CD14-positive monocyte (primary cell): ENCODE data around the gene CDH5. TPM values are rescaled to one million over a fixed set of nuclear protein-coding genes. Genes with fewer than 3 reads are reported as not detected.

Experiments used
- DNase-seq, 3 donors: peaks; one replicate each; pipeline ENCODE4 v3.0.0-alpha.2; 2011 to 2022
- H2AFZ ChIP-seq: 2 replicates; pipeline ENCODE4 v1.6.0; 2012; ENCODE audit warnings: mild to moderate bottlenecking, low read depth, low read length, inconsistent platforms; ENCODE audit not compliant: insufficient read depth, poor library complexity, severe bottlenecking
- H3K27ac ChIP-seq, 2 donors: 1 replicate in 1 of 2; 2 replicates in 1 of 2; pipeline ENCODE4 v1.5.1; 2012 to 2013; ENCODE audit warnings: low read length in 2 of 2, control low read depth in 1 of 2, inconsistent platforms in 1 of 2, low read depth in 1 of 2, mild to moderate bottlenecking in 1 of 2
- H3K27me3 ChIP-seq, 2 donors: one replicate each; pipeline versions ENCODE4 v1.6.0 to v1.6.1; 2011 to 2013; ENCODE audit warnings: low read length in 2 of 2; ENCODE audit not compliant: control insufficient read depth in 2 of 2, insufficient read depth in 2 of 2
- H3K36me3 ChIP-seq, 2 donors: replicated peaks in 1 of 2; 1 replicate in 1 of 2; 2 replicates in 1 of 2; pipeline versions ENCODE4 v1.5.1 to v1.6.1; 2012 to 2013; ENCODE audit warnings: low read length in 2 of 2, control low read depth in 1 of 2, inconsistent platforms in 1 of 2, mild to moderate bottlenecking in 1 of 2; ENCODE audit not compliant: insufficient read depth in 2 of 2, control insufficient read depth in 1 of 2
- H3K4me1 ChIP-seq, 2 donors: 1 replicate in 1 of 2; 2 replicates in 1 of 2; pipeline versions ENCODE4 v1.5.1 to v1.6.1; 2012 to 2013; ENCODE audit warnings: low read length in 2 of 2, control low read depth in 1 of 2, inconsistent platforms in 1 of 2, mild to moderate bottlenecking in 1 of 2, moderate library complexity in 1 of 2; ENCODE audit not compliant: insufficient read depth in 2 of 2, control insufficient read depth in 1 of 2
- H3K4me2 ChIP-seq: replicated peaks from 2 replicates; pipeline ENCODE3; 2012; ENCODE audit warnings: low read length, moderate library complexity, mild to moderate bottlenecking; ENCODE audit not compliant: poor library complexity, severe bottlenecking; ENCODE audit errors: extremely low read depth
- H3K4me3 ChIP-seq, 3 experiments: fragments of 200-600 bp in 1 of 3; sonication (generic) in 1 of 3; replicated peaks in 1 of 3; 1 replicate in 2 of 3; 2 replicates in 1 of 3; pipeline ENCODE4 v1.5.1; 2011 to 2013; ENCODE audit warnings: low read length in 3 of 3, mild to moderate bottlenecking in 3 of 3, control low read depth in 2 of 3, low read depth in 2 of 3, inconsistent platforms in 1 of 3, moderate library complexity in 1 of 3
- H3K79me2 ChIP-seq: 2 replicates; pipeline ENCODE4 v1.6.0; 2012; ENCODE audit warnings: mild to moderate bottlenecking, control low read depth, inconsistent platforms, low read length, moderate library complexity; ENCODE audit not compliant: insufficient read depth
- H3K9ac ChIP-seq: 2 replicates; pipeline ENCODE4 v1.6.0; 2017; ENCODE audit warnings: low read length, mild to moderate bottlenecking; ENCODE audit not compliant: insufficient read depth, poor library complexity, severe bottlenecking
- H3K9me3 ChIP-seq, 2 donors: replicated peaks in 1 of 2; 1 replicate in 1 of 2; 2 replicates in 1 of 2; pipeline versions ENCODE4 v1.5.1 to v1.6.1; 2012 to 2013; ENCODE audit warnings: low read length in 2 of 2, control low read depth in 1 of 2; ENCODE audit not compliant: control insufficient read depth in 1 of 2, insufficient read depth in 1 of 2
- H4K20me1 ChIP-seq: 2 replicates; pipeline ENCODE4 v1.6.0; 2012; ENCODE audit warnings: mild to moderate bottlenecking, low read length, control low read depth, moderate library complexity; ENCODE audit not compliant: insufficient read depth
- H3K27ac Mint-ChIP-seq, 7 donors: one replicate each; pipeline ENCODE4 v1.8.0; 2020; ENCODE audit warnings: mild to moderate bottlenecking in 7 of 7, mixed read lengths in 7 of 7, moderate library complexity in 6 of 7, inconsistent platforms in 2 of 7
- H3K27me3 Mint-ChIP-seq, 3 donors: one replicate each; pipeline ENCODE4 v1.8.0; 2021 to 2022; ENCODE audit warnings: low read depth in 3 of 3, mild to moderate bottlenecking in 3 of 3, mixed read lengths in 3 of 3, moderate library complexity in 3 of 3, inconsistent platforms in 1 of 3
- H3K36me3 Mint-ChIP-seq, 2 donors: one replicate each; pipeline ENCODE4 v1.8.0; 2020; ENCODE audit warnings: mixed read lengths in 2 of 2, inconsistent platforms in 1 of 2, mild to moderate bottlenecking in 1 of 2
- H3K4me1 Mint-ChIP-seq: one replicate; pipeline ENCODE4 v1.8.0; 2020; ENCODE audit warnings: mild to moderate bottlenecking, mixed read lengths
- H3K4me3 Mint-ChIP-seq, 2 donors: one replicate each; pipeline ENCODE4 v1.8.0; 2020; ENCODE audit warnings: mild to moderate bottlenecking in 2 of 2, mixed read lengths in 2 of 2, moderate library complexity in 1 of 2
- H3K9me3 Mint-ChIP-seq, 7 donors: one replicate each; pipeline ENCODE4 v1.8.0; 2020 to 2022; ENCODE audit warnings: mixed read lengths in 7 of 7, mild to moderate bottlenecking in 6 of 7, moderate library complexity in 6 of 7, inconsistent platforms in 2 of 7
- WGBS: methylation state at CpG from one replicate; pipeline ENCODE4 v1.1.5; 2013; ENCODE audit warnings: missing lambda C conversion rate; ENCODE audit not compliant: insufficient coverage; 5-methylcytosine and 5-hydroxymethylcytosine counted together
- intact Hi-C, 2 donors: fragments of 100-400 bp; cut with micrococcal nuclease; formaldehyde crosslinking; loops; one replicate each; pipeline versions ENCODE4 v1.15.0 to v1.15.1; 2023
- polyA plus RNA-seq, 3 donors: library from polyadenylated mRNA; depleted of rRNA in 1 of 3; unstranded in 2 of 3; stranded (reverse) in 1 of 3; fragments of 300-500 nt in 2 of 3; fragments of >200 nt in 1 of 3; fragmentation: Illumina TruSeq in 2 of 3; gene quantifications; 1 replicate in 2 of 3; 2 replicates in 1 of 3; pipeline ENCODE4 v1.2.3, GENCODE V29; 2012 to 2021
- TF ChIP-seq, protein P1 (sequence below): fragments of 200-600 bp; IDR thresholded peaks from one replicate; pipeline ENCODE4 v1.8.0; 2022; ENCODE audit warnings: antibody characterized with exemption, mild to moderate bottlenecking

Gene CDH5
- polyA plus RNA-seq, 3 donors: 0.12 to 0.22 TPM; not detected in 1

DNA sequence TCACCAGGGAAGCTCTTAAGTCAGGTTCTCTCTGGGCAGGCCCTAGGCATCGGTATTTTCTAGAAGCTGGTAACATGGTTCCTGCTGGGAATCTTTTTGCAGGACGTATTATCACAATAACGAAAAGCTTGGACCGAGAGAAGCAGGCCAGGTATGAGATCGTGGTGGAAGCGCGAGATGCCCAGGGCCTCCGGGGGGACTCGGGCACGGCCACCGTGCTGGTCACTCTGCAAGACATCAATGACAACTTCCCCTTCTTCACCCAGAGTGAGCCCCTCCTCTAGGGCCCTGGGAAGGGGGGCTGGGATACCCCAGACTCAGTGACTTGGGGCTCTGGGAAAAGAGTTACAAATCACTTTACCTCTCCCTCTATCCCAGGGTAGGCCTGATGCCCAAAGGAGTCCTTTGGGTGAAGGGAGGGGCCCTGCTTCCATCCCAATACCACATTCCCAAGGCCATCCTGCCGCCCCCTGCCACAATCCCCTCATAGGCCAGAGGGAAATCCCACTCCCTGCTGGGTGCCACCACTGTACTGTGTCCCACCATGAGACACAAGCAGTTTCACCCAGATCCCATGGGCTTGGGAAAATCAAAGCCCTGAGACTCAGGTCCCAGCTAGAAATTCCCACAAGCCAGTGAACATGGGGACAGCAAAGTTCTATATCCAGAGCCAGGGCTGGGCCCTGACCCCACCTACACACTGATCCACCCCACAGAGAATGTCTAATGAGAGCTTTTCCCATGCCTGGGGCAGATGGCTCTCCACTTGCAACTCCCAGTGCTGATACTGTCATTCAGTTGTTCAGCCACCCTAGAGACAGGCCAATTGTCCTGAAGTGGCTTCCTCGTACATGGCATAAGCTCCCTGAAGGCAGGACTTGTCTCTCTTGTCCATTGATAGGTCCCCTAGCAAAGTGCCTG lies 23.0 kb downstream of the CDH5 start:
- Histone ChIP-seq H4K20me1 (no peaks in the 10 kb centered on the region), H3K27me3 (no peaks in the 10 kb centered on the region), H3K79me2 (no peaks in the 10 kb centered on the region), H2AFZ (no peak overlapping the region), H3K9me3 (no peaks in the 10 kb centered on the region), H3K36me3 (no peaks in the 10 kb centered on the region), H3K4me3 (no peak overlapping the region), H3K4me1 (no peaks in the 10 kb centered on the region), H3K9ac (no peak overlapping the region), H3K27ac (no peak overlapping the region), H3K4me2 (no peak overlapping the region)
- H3K9me3 Mint-ChIP-seq: peaks cover 0 to 2% (median 0%) of the 10 kb centered on the region in 7 donors
- H3K27ac Mint-ChIP-seq: no peak overlapping the region
- H3K27me3 Mint-ChIP-seq: peaks cover 0 to 5% (median 4%) of the 10 kb centered on the region in 3 donors
- H3K4me3 Mint-ChIP-seq: no peak overlapping the region
- no peaks in the 10 kb centered on the region for H3K4me1 Mint-ChIP-seq
- 95% methylated on average over 8 of the region's 13 CpGs for WGBS
- TF ChIP-seq, protein P1, sequence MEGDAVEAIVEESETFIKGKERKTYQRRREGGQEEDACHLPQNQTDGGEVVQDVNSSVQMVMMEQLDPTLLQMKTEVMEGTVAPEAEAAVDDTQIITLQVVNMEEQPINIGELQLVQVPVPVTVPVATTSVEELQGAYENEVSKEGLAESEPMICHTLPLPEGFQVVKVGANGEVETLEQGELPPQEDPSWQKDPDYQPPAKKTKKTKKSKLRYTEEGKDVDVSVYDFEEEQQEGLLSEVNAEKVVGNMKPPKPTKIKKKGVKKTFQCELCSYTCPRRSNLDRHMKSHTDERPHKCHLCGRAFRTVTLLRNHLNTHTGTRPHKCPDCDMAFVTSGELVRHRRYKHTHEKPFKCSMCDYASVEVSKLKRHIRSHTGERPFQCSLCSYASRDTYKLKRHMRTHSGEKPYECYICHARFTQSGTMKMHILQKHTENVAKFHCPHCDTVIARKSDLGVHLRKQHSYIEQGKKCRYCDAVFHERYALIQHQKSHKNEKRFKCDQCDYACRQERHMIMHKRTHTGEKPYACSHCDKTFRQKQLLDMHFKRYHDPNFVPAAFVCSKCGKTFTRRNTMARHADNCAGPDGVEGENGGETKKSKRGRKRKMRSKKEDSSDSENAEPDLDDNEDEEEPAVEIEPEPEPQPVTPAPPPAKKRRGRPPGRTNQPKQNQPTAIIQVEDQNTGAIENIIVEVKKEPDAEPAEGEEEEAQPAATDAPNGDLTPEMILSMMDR: no peak
- intact Hi-C loops: no loop called here
- DNase-seq: no peak
- no peaks in the 10 kb centered on the region for H3K36me3 Mint-ChIP-seq

GRCh38 chr16:66390346-66391108 lies 24.0 kb downstream of the CDH5 start:
- no peak for DNase-seq
- Histone ChIP-seq H3K27me3 (no peaks in the 10 kb centered on the region), H3K36me3 (no peaks in the 10 kb centered on the region), H4K20me1 (no peaks in the 10 kb centered on the region), H3K79me2 (no peaks in the 10 kb centered on the region), H2AFZ (no peak overlapping the region), H3K27ac (no peak overlapping the region), H3K4me2 (no peak overlapping the region), H3K4me1 (no peaks in the 10 kb centered on the region), H3K4me3 (no peak overlapping the region), H3K9me3 (no peaks in the 10 kb centered on the region), H3K9ac (no peak overlapping the region)
- peaks cover 0 to 5% (median 2%) of the 10 kb centered on the region in 3 donors for H3K27me3 Mint-ChIP-seq
- H3K4me3 Mint-ChIP-seq: no peak overlapping the region
- H3K9me3 Mint-ChIP-seq: peaks cover 0 to 2% (median 0%) of the 10 kb centered on the region in 7 donors
- TF ChIP-seq, protein P1: no peak
- intact Hi-C loops: no loop called here
- no peaks in the 10 kb centered on the region for H3K4me1 Mint-ChIP-seq
- 89% methylated on average over 13 of the region's 14 CpGs for WGBS
- no peaks in the 10 kb centered on the region for H3K36me3 Mint-ChIP-seq
- H3K27ac Mint-ChIP-seq: no peak overlapping the region
